ENCODE measurements around the gene PGA4. TPM values are rescaled to one million over a fixed set of nuclear protein-coding genes. Genes with fewer than 3 reads are reported as not detected.

The PGA4 gene
- total RNA-seq, 4 donors from 2014 or later: 2.2 to 10.5 (median 8.6) TPM; not detected in 1

DNA sequence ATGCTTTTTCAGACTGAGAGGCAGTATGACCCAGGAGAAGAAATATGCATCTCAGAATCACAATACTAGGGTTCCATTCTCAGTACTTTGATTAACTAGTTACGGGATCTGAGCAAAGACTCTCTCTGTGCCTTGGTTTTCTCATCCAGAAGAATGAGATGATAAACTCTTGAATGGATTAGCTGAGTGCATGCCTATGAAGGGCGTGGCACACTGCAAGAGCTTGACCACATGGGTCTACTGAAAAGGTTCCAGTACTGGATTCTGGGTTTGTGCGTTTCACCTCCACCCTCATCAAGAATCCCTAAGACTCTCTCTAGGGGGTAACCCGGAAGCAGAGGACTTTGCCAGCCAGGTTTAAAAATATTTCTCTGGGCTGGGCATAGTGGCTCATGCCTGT, 44.5 kb downstream of the PGA4 start:
- no peaks in the 10 kb centered on the region for H3K36me3 ChIP-seq
- no peak for DNase-seq (ENCODE audit: low spot score in 2 of 2)

DNA sequence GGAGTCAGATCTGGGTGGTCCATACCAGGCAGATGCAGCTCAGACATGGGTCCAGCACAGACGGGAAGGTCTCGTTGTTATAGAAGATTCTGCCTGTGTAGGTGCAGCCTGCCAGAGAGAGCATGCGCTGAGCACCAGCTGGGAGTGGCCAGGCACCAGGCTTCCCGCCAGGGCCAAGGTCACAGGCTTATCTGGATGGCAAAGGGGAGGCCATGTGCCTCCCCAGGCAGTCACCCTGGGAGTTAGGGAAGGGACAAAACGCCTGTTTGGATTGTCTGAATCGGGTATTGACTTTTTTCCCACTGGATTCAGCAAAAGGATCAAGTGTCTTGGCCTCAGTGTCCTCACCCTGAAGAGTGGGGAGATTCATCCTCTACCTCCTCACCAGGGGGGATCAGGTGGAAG, 45.3 kb downstream of the PGA4 start:
- Histone ChIP-seq H3K4me3 (no peak overlapping the region), H3K27me3 (no peaks in the 10 kb centered on the region), H3K36me3 (no peaks in the 10 kb centered on the region), H3K27ac (no peak overlapping the region), H3K9me3 (no peaks in the 10 kb centered on the region), H3K4me1 (no peaks in the 10 kb centered on the region)
- TF ChIP-seq POLR2A (IDR thresholded peaks at IDR 0.05) (no peak), CTCF (IDR thresholded peaks at IDR 0.05) (no peak), EP300 (IDR thresholded peaks at IDR 0.05) (no peak)
- WGBS, 2 donors: 59 to 67% methylated on average over 6 of the region's 6 CpGs
- DNase-seq (ENCODE audit: low spot score in 2 of 2): no peak

More for the DNA sequence above, 44.5 kb downstream of the PGA4 start:
- WGBS, 2 donors: 74 to 75% methylated on average over 4 of the region's 4 CpGs
- no peaks in the 10 kb centered on the region for H3K27me3 ChIP-seq
- no peak for TF ChIP-seq CTCF (IDR thresholded peaks at IDR 0.05)
- TF ChIP-seq POLR2A (IDR thresholded peaks at IDR 0.05): no peak
- no peak overlapping the region for H3K4me3 ChIP-seq
- H3K4me1 ChIP-seq: no peaks in the 10 kb centered on the region
- no peak overlapping the region for H3K27ac ChIP-seq
- H3K9me3 ChIP-seq: no peaks in the 10 kb centered on the region

DNA sequence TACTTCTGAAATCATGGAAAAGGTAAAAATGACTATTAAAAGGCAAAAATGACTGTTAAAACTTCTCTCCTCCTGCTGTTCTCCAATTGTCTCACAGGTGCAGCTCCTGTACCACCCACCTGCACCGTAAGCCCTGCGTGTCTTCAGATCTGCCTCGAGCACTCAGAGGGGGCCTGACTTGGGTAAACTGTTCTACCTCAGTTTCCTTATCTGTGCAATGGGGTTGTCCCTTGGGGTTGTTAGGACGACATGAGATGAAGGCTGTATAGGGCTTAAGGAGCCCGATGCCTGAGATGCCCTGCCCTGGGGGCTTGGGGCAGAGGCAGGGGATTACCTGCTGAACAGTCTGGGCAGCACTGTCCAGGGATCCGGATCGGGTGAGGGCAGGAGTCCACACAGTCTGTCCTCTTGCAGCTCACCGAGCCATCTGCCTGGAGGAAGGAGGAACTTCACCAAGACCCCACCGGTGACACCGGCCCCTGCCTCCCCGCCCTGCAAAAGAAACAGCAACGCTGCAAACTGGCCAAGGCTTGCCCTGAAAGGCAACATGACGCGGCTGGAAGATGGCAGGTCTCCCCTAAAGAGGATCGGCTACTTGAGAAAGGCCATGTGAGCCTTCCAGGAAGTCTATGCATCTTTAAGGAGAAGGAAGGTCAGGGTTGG, 46.6 kb downstream of the PGA4 start:
- H3K4me1 ChIP-seq: no peaks in the 10 kb centered on the region
- no peak for DNase-seq (ENCODE audit: low spot score in 2 of 2)
- no peaks in the 10 kb centered on the region for H3K9me3 ChIP-seq
- H3K27ac ChIP-seq: no peak overlapping the region
- no peak overlapping the region for H3K4me3 ChIP-seq
- TF ChIP-seq EP300 (IDR thresholded peaks at IDR 0.05) (no peak), CTCF (IDR thresholded peaks at IDR 0.05) (no peak), POLR2A (IDR thresholded peaks at IDR 0.05) (no peak)
- 88 to 90% methylated on average over 8 to 15 of the region's 15 CpGs for WGBS, 2 donors
- no peaks in the 10 kb centered on the region for H3K36me3 ChIP-seq
- no peaks in the 10 kb centered on the region for H3K27me3 ChIP-seq

DNA sequence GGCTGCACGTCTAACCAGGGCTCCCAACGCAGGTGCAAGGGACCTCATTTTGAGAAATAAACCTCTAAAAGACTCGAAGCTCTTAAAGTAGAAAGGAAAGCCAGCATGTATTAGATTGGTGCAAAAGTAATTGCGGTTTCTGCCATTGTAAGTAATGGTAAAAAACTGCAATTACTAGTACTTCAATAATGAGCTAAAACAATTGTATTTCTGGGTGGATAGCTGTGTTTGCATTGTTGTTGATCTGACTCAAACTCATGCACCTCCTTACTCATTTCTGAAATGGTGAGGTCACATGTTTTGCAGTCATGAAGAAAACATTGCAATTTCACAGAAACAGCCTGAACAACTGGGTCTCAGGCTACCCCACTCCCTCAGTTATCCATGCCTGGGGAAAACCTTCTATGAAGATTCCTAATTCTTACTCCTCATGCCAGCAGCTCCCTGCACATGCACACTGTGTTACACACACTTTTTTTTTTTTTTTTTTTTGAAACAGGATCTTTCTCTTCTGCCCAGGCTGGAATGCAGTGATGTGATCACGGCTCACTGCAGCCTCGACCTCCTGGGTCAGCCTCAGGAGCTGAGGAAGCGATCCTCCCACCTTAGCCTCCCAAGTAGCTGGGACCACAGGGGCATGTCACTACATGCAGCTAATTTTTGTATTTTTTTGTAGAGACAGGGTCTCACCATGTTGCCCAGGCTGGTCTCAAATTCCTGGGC, 48.4 kb downstream of the PGA4 start:
- WGBS, 2 donors: 84 to 87% methylated on average over 7 of the region's 7 CpGs
- DNase-seq (ENCODE audit: low spot score in 2 of 2): no peak
- Histone ChIP-seq H3K9me3 (no peaks in the 10 kb centered on the region), H3K36me3 (no peaks in the 10 kb centered on the region), H3K4me3 (no peak overlapping the region), H3K27ac (no peak overlapping the region), H3K27me3 (no peaks in the 10 kb centered on the region), H3K4me1 (no peaks in the 10 kb centered on the region)
- TF ChIP-seq POLR2A (IDR thresholded peaks at IDR 0.05) (no peak), EP300 (IDR thresholded peaks at IDR 0.05) (no peak), CTCF (IDR thresholded peaks at IDR 0.05) (no peak)

DNA sequence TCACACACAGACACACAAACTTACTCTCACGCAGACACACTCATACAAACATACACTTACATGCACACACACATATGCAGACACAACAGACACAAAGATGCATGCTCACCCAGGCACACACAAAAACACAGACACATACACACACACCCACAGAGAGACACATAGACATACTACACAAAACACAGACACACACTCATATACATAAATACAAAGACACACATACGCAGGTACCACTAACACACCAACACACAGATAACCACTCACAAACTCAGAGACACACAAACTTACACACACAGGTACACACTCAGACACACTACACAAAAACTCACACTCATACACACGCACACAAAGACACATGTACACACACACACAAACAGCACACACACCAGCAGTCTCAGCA, 50.6 kb downstream of the PGA4 start:
- H3K9me3 ChIP-seq: no peaks in the 10 kb centered on the region
- no peak for DNase-seq (ENCODE audit: low spot score in 2 of 2)
- 92 to 97% methylated on average over 3 of the region's 3 CpGs for WGBS, 2 donors
- H3K27ac ChIP-seq: no peak overlapping the region
- H3K4me1 ChIP-seq: no peaks in the 10 kb centered on the region
- TF ChIP-seq POLR2A (IDR thresholded peaks at IDR 0.05): no peak
- no peak for TF ChIP-seq EP300 (IDR thresholded peaks at IDR 0.05)
- no peak for TF ChIP-seq CTCF (IDR thresholded peaks at IDR 0.05)
- no peaks in the 10 kb centered on the region for H3K27me3 ChIP-seq
- H3K4me3 ChIP-seq: no peak overlapping the region
- no peaks in the 10 kb centered on the region for H3K36me3 ChIP-seq

Measured in tibial nerve (tissue), 4 donors.